ENCODE measurements around the gene OVOL1. TPM values are rescaled to one million over a fixed set of nuclear protein-coding genes. Genes with fewer than 3 reads are reported as not detected.

Gene OVOL1
- total RNA-seq (not detected), polyA plus RNA-seq (under 1 TPM in 1 of 3 donors, not detected in 2; 0.07 TPM)
- long read RNA-seq, donor 1 = 0 reads
- long read RNA-seq, donor 2 = 0 reads
- long read RNA-seq, donor 3 = 0 reads
- long read RNA-seq, donor 4 = 0 reads
- long read RNA-seq, donor 5 = 0 reads
- long read RNA-seq, donor 6 = 0 reads
- long read RNA-seq, donor 7 = 0 reads
- long read RNA-seq, donor 8 = 0 reads
- long read RNA-seq, donor 9 = 0 reads
- long read RNA-seq, donor 10 = 0 reads

GRCh38 chr11:65786786-65787636, at the start of gene OVOL1:
Gene OVOL1 (plus strand): TSS chr11:65787063. CDS start chr11:65787374, 311 bp downstream.
- Histone ChIP-seq H3K4me1 (replicated peaks in 1 of 2) (peaks cover 0 to 13% of the 10 kb centered on the region in 2 donors), H3K36me3 (replicated peaks in 1 of 2) (no peaks in the 10 kb centered on the region), H3K27me3 (peaks cover 43% of the 10 kb centered on the region), H3K4me3 (peak within 1 kb of the TSS in 1 of 4 donors; percentile 41), H3K27ac (no peak within 1 kb of the TSS), H3K9me3 (replicated peaks in 1 of 3) (no peaks in the 10 kb centered on the region)
- WGBS, 4 donors = 0 to 1% (median 1%) methylated on average over 25 to 112 of the region's 112 CpGs
- no peak for DNase-seq
- TF ChIP-seq POLR2A (IDR thresholded peaks at IDR 0.05) (no peak), CTCF (IDR thresholded peaks at IDR 0.05) (no peak)
- intact Hi-C loops (cut with DNase I) = no loop called here

- H3K4me3 ChIP-seq = no peak overlapping the region
- no peaks in the 10 kb centered on the region for H3K36me3 ChIP-seq (replicated peaks in 1 of 2)
- no peak for DNase-seq
- H3K4me1 ChIP-seq (replicated peaks in 1 of 2) = no peaks in the 10 kb centered on the region
- intact Hi-C loops (cut with DNase I) = no loop called here
- H3K27me3 ChIP-seq = no peaks in the 10 kb centered on the region
- H3K27ac ChIP-seq = no peak overlapping the region
- no peaks in the 10 kb centered on the region for H3K9me3 ChIP-seq (replicated peaks in 1 of 3)
- TF ChIP-seq CTCF (IDR thresholded peaks at IDR 0.05) (no peak), POLR2A (IDR thresholded peaks at IDR 0.05) (no peak)
- WGBS, 4 donors = 78 to 89% (median 83%) methylated on average over 2 of the region's 2 CpGs
Measured at GRCh38 chr11:65739022-65739421, 47.8 kb upstream of the OVOL1 start.

GRCh38 chr11:65741185-65741584, 45.7 kb upstream of the OVOL1 start:
- H3K27me3 ChIP-seq = no peaks in the 10 kb centered on the region
- H3K4me1 ChIP-seq (replicated peaks in 1 of 2) = no peaks in the 10 kb centered on the region
- H3K4me3 ChIP-seq = no peak overlapping the region
- DNase-seq = no peak
- no peak overlapping the region for H3K27ac ChIP-seq
- intact Hi-C loops (cut with DNase I) = no loop called here
- 63 to 83% (median 78%) methylated on average over 8 of the region's 8 CpGs for WGBS, 4 donors
- no peaks in the 10 kb centered on the region for H3K9me3 ChIP-seq (replicated peaks in 1 of 3)
- no peak for TF ChIP-seq CTCF (IDR thresholded peaks at IDR 0.05)
- no peak for TF ChIP-seq POLR2A (IDR thresholded peaks at IDR 0.05)
- no peaks in the 10 kb centered on the region for H3K36me3 ChIP-seq (replicated peaks in 1 of 2)

- no peak for TF ChIP-seq POLR2A (IDR thresholded peaks at IDR 0.05)
- TF ChIP-seq CTCF (IDR thresholded peaks at IDR 0.05) = no peak
- H3K4me3 ChIP-seq = no peak overlapping the region
- WGBS, 4 donors = 73 to 84% (median 77%) methylated on average over 1 of the region's 1 CpG
- intact Hi-C loops (cut with DNase I) = no loop called here
- no peak overlapping the region for H3K27ac ChIP-seq
- H3K4me1 ChIP-seq (replicated peaks in 1 of 2) = no peaks in the 10 kb centered on the region
- no peaks in the 10 kb centered on the region for H3K9me3 ChIP-seq (replicated peaks in 1 of 3)
- H3K36me3 ChIP-seq (replicated peaks in 1 of 2) = no peaks in the 10 kb centered on the region
- H3K27me3 ChIP-seq = no peaks in the 10 kb centered on the region
- no peak for DNase-seq
Measured at GRCh38 chr11:65742353-65742752, 44.5 kb upstream of the OVOL1 start.

Measured in adrenal gland (tissue), 19 donors.